WI38 (cell line): ENCODE measurements around the gene PUS7.
"Not testable (repeated sequence)": the region's sequence is repeated elsewhere in the genome, so short reads cannot be mapped to it uniquely, and the experiment has no call there.

Source experiments
- H3K4me3 ChIP-seq: 2 replicates; pipeline ENCODE4 v1.5.1; 2011; ENCODE audit warnings: low read depth, mild to moderate bottlenecking, control low read depth, low read length
- TF ChIP-seq, protein P1 (sequence below): IDR thresholded peaks from 2 replicates; pipeline ENCODE4 v1.5.1; 2012; ENCODE audit warnings: low read depth, mild to moderate bottlenecking, control low read depth, low read length

Gene PUS7

DNA sequence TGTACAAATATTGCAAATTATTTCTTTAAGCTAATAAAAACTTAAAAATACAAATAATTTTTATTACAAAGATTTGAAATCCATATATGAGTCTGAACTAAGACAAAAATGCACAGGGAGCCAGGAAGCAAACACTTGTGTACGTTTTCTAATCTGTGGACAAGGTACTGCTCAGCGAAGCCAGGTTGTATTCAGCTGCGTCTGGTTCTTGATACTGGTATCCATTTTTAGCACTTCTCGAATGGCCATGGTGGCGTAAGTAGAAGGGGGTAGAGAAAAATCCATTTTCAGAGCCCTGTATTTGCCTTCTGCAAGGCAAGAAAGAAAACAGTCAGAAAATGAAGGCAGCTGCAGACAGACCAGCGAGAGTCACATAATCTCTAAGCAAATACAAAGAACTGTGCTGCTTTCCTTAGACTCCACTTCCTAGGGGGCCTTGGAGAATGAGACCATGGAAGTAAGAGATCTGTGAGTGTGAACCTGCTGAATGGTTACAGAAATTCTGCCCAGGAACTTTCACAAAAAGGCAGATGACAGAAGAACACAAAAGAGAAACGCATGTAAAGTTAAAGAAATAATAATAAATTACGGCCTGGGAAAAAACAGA lies 64.3 kb downstream of the PUS7 start:
- no peak overlapping the region for H3K4me3 ChIP-seq
- TF ChIP-seq, protein P1, sequence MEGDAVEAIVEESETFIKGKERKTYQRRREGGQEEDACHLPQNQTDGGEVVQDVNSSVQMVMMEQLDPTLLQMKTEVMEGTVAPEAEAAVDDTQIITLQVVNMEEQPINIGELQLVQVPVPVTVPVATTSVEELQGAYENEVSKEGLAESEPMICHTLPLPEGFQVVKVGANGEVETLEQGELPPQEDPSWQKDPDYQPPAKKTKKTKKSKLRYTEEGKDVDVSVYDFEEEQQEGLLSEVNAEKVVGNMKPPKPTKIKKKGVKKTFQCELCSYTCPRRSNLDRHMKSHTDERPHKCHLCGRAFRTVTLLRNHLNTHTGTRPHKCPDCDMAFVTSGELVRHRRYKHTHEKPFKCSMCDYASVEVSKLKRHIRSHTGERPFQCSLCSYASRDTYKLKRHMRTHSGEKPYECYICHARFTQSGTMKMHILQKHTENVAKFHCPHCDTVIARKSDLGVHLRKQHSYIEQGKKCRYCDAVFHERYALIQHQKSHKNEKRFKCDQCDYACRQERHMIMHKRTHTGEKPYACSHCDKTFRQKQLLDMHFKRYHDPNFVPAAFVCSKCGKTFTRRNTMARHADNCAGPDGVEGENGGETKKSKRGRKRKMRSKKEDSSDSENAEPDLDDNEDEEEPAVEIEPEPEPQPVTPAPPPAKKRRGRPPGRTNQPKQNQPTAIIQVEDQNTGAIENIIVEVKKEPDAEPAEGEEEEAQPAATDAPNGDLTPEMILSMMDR, result no peak

DNA sequence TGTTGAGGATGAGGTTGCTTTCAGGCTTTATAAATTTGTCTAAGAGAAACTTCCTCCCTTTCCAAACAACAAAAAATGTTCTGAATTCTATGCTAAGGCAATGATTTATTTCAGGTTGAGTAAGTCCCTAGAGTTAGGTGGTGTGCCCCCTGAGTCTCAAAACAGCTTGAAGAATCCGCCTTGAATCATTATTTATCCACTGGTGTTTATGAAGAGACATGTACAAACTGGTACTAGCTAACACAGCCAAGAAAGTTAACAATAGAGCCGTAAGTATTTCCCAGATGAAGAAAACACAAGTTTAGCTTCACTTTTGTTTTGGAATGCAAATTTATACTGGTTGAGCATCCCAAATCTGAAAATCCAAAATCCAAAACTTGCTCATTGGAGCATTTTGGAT lies 67.2 kb downstream of the PUS7 start:
- TF ChIP-seq, protein P1, result no peak
- no peak overlapping the region for H3K4me3 ChIP-seq

DNA sequence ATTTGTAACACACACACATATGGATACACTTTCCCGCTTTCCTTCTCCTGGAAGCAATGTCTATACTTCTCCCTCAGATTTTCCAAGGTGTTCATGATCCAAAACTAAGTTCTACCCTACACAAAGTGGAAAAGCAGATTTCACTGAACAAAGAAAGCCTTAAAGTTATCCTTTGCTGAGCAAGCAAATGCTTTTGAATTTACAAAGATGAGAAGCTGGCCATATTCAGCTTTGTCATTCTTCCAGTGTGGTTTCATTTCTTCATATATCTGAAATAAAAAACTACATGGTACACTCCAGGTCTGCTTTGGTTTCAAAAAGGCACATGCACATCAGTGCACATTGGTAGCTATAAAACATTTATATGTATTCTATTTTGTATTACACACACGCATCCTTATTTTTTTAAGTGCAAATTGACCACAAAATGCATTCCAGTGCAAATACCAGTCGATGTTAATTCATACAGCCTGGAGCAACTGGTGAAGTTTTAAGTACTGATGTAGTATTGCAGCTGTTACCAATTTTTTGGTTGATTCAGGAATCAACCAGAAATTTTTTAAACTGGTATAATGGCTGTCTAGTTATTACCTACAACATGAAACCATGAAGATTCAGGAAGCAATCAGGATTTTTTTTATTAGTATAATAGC lies 67.8 kb downstream of the PUS7 start:
- H3K4me3 ChIP-seq, result no peak overlapping the region
- TF ChIP-seq, protein P1, result no peak

DNA sequence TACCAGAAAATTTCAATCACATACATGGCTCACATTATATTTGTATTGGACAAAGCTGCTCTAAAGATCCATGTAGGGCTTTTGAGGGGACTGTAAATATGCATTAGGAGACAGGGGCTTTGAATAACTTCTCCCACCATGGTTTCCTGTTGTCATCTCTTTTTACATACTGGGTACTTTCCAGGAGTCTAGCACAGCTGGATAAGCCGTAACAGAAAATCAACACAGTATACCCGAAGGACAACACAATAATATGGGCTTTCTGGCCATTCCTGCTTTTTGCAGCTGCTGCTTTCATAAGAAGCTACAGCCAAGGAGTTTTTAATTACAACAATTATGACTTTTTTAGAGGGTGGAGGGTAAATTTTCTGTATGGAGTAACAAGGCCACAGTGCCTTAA lies 70.0 kb downstream of the PUS7 start:
- TF ChIP-seq, protein P1, result no peak

DNA sequence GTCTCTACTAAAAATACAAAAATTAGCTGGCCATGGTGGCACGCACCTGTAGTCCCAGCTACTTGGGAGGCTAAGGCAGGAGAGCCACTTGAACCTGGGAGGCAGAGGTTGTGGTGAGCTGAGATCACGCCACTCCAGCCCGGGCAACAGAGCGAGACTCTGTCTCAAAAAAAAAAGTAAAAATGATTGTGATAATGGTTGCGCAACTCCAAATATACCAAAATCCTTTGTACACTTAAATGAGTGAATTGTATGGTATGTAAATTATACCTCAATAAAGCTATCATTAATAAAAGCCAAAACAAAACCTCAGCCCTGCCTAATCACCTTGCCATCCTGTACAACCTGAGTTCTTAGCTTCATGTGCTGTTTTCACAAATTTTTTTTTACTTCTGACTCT lies 71.2 kb downstream of the PUS7 start:
- H3K4me3 ChIP-seq, result not testable (repeated sequence)

More for the DNA sequence above, 70.0 kb downstream of the PUS7 start:
- H3K4me3 ChIP-seq, result no peak overlapping the region

DNA sequence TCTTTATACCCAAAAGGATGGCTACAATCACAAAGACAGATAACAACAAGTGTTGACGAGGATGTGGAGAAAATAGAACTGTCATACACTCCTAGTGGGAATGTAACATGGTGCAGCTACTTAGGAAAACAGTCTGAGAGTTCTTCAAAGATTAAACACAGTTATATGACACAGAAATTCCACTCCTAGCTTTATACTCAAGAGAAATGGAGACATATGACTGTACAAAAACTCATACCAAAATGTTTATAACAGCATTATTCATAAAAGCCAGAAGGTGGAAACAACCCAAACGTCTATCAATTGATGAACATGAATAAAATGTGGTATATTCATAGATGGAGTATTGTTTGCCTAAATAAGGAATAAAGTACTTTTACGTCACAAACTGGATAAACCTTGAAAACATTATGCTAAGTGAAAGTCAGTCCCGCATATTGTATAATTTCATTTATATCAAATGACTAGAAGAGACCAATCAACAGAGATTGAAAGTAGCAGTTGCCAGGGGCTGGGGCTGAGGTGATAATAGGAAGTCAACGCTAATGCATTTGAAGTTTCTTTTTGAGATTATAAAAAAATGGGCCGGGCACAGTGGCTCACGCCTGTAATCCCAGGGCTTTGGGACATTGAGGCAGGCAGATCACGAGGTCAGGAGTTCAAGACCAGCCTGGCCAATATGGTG lies 71.8 kb downstream of the PUS7 start:
- TF ChIP-seq, protein P1, result no peak
- no peak overlapping the region for H3K4me3 ChIP-seq

DNA sequence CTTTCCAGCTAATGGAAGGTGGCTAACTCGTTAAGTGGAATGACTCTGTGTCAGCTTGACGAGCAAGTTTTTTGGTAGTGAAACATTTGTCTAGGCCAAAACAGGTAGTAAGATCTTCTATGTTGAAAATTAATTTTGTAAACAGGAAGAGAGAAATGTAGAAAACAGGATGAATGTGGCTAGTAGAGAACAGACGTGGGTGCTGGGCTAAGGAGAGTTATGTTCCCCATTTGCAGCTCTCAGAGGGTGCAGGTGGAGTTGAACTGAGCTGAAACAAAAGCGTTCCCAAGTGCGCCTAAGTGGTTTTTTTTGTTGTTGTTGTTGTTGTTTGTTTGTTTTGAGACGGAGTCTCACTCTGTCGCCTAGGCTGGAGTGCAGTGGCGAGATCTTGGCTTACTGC lies 73.9 kb downstream of the PUS7 start:
- no peak overlapping the region for H3K4me3 ChIP-seq
- TF ChIP-seq, protein P1, result no peak
